GM23338 (cell line): ENCODE results near the gene RADIL. TPM values are rescaled to one million over a fixed set of nuclear protein-coding genes. Genes with fewer than 3 reads are reported as not detected.

ENCODE experiments used
- ATAC-seq: fragments of 200-7000 bp; cut with Tn5 transposase; 3 replicates; pipeline ENCODE4 v1.9.1; 2020
- DNase-seq: peaks from one replicate; pipeline ENCODE4 v3.0.0-alpha.2; 2015; ENCODE audit warnings: low spot score
- H2AFZ ChIP-seq: fragments of 200-600 bp; sonication (generic); 2 replicates; pipeline ENCODE4 v1.8.0; 2016; ENCODE audit warnings: antibody characterized with exemption, mild to moderate bottlenecking, moderate library complexity
- H3F3A ChIP-seq: fragments of 200-600 bp; sonication (generic); replicated peaks from 2 replicates; pipeline ENCODE4 v1.8.0; 2017; ENCODE audit warnings: antibody characterized with exemption, mixed run types, low read depth
- H3K27ac ChIP-seq: fragments of 200-600 bp; sonication (generic); 2 replicates; pipeline ENCODE4 v1.6.1; 2016; ENCODE audit warnings: low read depth
- H3K27me3 ChIP-seq: fragments of 200-600 bp; sonication (generic); 2 replicates; pipeline ENCODE4 v1.8.0; 2016; ENCODE audit warnings: mild to moderate bottlenecking, mixed run types, moderate library complexity; ENCODE audit not compliant: insufficient read depth
- H3K36me3 ChIP-seq: fragments of 200-600 bp; sonication (generic); 2 replicates; pipeline ENCODE4 v1.8.0; 2016; ENCODE audit warnings: mild to moderate bottlenecking; ENCODE audit not compliant: insufficient read depth
- H3K4me1 ChIP-seq: fragments of 200-600 bp; sonication (generic); 2 replicates; pipeline ENCODE4 v1.8.0; 2016; ENCODE audit warnings: mild to moderate bottlenecking, moderate library complexity; ENCODE audit not compliant: insufficient read depth
- H3K4me2 ChIP-seq: fragments of 200-600 bp; sonication (generic); 2 replicates; pipeline ENCODE4 v1.7.1; 2017; ENCODE audit warnings: mixed run types
- H3K4me3 ChIP-seq: fragments of 200-600 bp; sonication (generic); 2 replicates; pipeline ENCODE4 v1.6.1; 2016; ENCODE audit warnings: mixed run types
- H3K79me2 ChIP-seq: fragments of 200-600 bp; sonication (generic); replicated peaks from 2 replicates; pipeline ENCODE4 v1.8.0; 2017; ENCODE audit warnings: mild to moderate bottlenecking; ENCODE audit not compliant: insufficient read depth
- H3K9me2 ChIP-seq: fragments of 200-600 bp; sonication (generic); 2 replicates; pipeline ENCODE4 v1.8.0; 2017; ENCODE audit not compliant: insufficient read depth
- H4K20me1 ChIP-seq: fragments of 200-600 bp; sonication (generic); replicated peaks from 2 replicates; pipeline ENCODE4 v1.8.0; 2017; ENCODE audit warnings: mild to moderate bottlenecking; ENCODE audit not compliant: insufficient read depth
- H3K27ac Mint-ChIP-seq: 2 replicates; pipeline ENCODE4 v1.8.0; 2020; ENCODE audit warnings: inconsistent platforms, mild to moderate bottlenecking, moderate library complexity, mixed read lengths
- H3K27me3 Mint-ChIP-seq: 3 replicates; pipeline ENCODE4 v1.8.0; 2022; ENCODE audit warnings: low read depth, mild to moderate bottlenecking, moderate library complexity, mixed read lengths, inconsistent platforms; ENCODE audit not compliant: insufficient read depth, poor library complexity
- H3K36me3 Mint-ChIP-seq: 3 replicates; pipeline ENCODE4 v1.8.0; 2021; ENCODE audit warnings: low read depth, mild to moderate bottlenecking, inconsistent platforms, moderate library complexity, mixed read lengths
- H3K4me1 Mint-ChIP-seq: 3 replicates; pipeline ENCODE4 v1.8.0; 2020; ENCODE audit warnings: mild to moderate bottlenecking, inconsistent platforms, mixed read lengths
- H3K4me3 Mint-ChIP-seq: 3 replicates; pipeline ENCODE4 v1.8.0; 2021; ENCODE audit warnings: moderate library complexity, mild to moderate bottlenecking, inconsistent platforms, mixed read lengths
- H3K9me3 Mint-ChIP-seq: 3 replicates; pipeline ENCODE4 v1.8.0; 2020; ENCODE audit warnings: moderate library complexity, mild to moderate bottlenecking, inconsistent platforms, mixed read lengths
- ZNF114 ChIP-seq: fragments of 250-450 bp; sonication (Bioruptor Pico); IDR thresholded peaks from 2 replicates; pipeline ENCODE4 v1.5.0; 2020; ENCODE audit warnings: mild to moderate bottlenecking, moderate library complexity
- polyA plus RNA-seq: library from polyadenylated mRNA; unstranded; fragments of >200 nt; fragmentation: Nextera tagmentation; extraction: Ambion mirVana; gene quantifications from 2 replicates; pipeline ENCODE4 v1.2.1, GENCODE V29; 2016
- total RNA-seq: library from RNA; depleted of rRNA; stranded (reverse); fragments of >200 nt; shearing (Covaris generic); gene quantifications from 2 replicates; pipeline ENCODE4 v1.2.3, GENCODE V29; 2014
- TF ChIP-seq, protein P1 (sequence below): IDR thresholded peaks from one replicate; pipeline ENCODE4 v1.6.1; 2018; ENCODE audit warnings: antibody characterized with exemption; ENCODE audit not compliant: unreplicated experiment
- TF ChIP-seq, protein P2 (sequence below): IDR thresholded peaks from 2 replicates; pipeline ENCODE4 v1.6.1; 2016; ENCODE audit warnings: antibody characterized with exemption
- TF ChIP-seq, protein P3 (sequence below), 2 experiments: fragments of 200-600 bp in 1 of 2; sonication (generic) in 1 of 2; conservative IDR thresholded peaks; 2 replicates each; pipeline versions ENCODE4 v1.5.1 to v1.6.1; 2016 to 2017; ENCODE audit warnings: antibody characterized with exemption in 2 of 2, low read depth in 2 of 2, mild to moderate bottlenecking in 2 of 2, moderate library complexity in 1 of 2

RADIL gene
- total and polyA plus RNA-seq, 2 experiments from 2014 or later, result 4.3 to 9.8 TPM

DNA sequence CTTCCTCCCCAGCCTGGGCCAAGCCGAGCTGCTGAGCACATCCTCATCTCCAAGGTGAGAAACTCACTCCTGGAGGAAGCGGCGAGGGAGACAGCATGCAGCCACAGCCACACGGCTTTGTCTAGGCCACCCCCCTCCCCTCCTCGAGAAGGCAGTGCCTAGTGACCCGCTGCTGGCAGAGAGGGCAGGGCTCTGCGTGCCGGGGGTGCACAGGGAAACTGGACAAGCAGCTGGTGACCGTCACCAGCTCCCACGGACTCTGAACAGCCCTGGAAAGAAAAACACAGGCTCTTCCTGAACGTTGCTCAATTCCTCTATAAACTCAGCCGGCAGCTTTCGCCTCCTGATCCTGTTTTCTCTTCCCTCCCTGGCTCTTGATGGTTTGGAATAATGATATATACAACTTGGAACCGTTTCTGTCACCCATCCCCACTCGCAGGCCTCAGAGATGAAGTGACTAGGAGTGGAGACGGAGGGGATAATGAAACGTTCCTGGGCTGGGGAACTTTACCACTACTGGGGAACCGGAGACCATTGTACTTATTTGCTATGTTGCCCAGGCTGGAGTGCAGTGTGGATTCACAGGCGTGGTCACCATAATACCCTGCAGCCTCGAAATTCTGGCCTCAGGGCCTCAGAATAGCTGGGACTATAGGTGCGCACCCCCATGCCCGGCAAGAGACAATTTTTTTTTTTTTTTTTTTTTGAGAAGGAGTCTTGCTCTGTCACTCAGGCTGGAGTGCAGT is 41.0 kb downstream of the RADIL start:
- no peak overlapping the region for H3K4me3 ChIP-seq
- H3K4me2 ChIP-seq, result no peak overlapping the region
- H3K27me3 Mint-ChIP-seq, result peaks cover 9% of the 10 kb centered on the region
- TF ChIP-seq, protein P1, sequence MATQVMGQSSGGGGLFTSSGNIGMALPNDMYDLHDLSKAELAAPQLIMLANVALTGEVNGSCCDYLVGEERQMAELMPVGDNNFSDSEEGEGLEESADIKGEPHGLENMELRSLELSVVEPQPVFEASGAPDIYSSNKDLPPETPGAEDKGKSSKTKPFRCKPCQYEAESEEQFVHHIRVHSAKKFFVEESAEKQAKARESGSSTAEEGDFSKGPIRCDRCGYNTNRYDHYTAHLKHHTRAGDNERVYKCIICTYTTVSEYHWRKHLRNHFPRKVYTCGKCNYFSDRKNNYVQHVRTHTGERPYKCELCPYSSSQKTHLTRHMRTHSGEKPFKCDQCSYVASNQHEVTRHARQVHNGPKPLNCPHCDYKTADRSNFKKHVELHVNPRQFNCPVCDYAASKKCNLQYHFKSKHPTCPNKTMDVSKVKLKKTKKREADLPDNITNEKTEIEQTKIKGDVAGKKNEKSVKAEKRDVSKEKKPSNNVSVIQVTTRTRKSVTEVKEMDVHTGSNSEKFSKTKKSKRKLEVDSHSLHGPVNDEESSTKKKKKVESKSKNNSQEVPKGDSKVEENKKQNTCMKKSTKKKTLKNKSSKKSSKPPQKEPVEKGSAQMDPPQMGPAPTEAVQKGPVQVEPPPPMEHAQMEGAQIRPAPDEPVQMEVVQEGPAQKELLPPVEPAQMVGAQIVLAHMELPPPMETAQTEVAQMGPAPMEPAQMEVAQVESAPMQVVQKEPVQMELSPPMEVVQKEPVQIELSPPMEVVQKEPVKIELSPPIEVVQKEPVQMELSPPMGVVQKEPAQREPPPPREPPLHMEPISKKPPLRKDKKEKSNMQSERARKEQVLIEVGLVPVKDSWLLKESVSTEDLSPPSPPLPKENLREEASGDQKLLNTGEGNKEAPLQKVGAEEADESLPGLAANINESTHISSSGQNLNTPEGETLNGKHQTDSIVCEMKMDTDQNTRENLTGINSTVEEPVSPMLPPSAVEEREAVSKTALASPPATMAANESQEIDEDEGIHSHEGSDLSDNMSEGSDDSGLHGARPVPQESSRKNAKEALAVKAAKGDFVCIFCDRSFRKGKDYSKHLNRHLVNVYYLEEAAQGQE, result no peak
- H3K36me3 Mint-ChIP-seq, result no peaks in the 10 kb centered on the region
- H3K27ac ChIP-seq, result no peak overlapping the region
- no peaks in the 10 kb centered on the region for H3K36me3 ChIP-seq
- no peak overlapping the region for H3K27ac Mint-ChIP-seq
- no peaks in the 10 kb centered on the region for H4K20me1 ChIP-seq
- no peaks in the 10 kb centered on the region for H3K9me3 Mint-ChIP-seq
- no peak for ATAC-seq
- H3K9me2 ChIP-seq, result no peaks in the 10 kb centered on the region
- H3F3A ChIP-seq, result no peaks in the 10 kb centered on the region
- H3K4me3 Mint-ChIP-seq, result no peak overlapping the region
- H3K27me3 ChIP-seq, result no peaks in the 10 kb centered on the region
- peaks cover 7% of the 10 kb centered on the region for H3K4me1 Mint-ChIP-seq
- H3K79me2 ChIP-seq, result no peaks in the 10 kb centered on the region
- no peaks in the 10 kb centered on the region for H3K4me1 ChIP-seq
- DNase-seq, result no peak
- H2AFZ ChIP-seq, result no peak overlapping the region

DNA sequence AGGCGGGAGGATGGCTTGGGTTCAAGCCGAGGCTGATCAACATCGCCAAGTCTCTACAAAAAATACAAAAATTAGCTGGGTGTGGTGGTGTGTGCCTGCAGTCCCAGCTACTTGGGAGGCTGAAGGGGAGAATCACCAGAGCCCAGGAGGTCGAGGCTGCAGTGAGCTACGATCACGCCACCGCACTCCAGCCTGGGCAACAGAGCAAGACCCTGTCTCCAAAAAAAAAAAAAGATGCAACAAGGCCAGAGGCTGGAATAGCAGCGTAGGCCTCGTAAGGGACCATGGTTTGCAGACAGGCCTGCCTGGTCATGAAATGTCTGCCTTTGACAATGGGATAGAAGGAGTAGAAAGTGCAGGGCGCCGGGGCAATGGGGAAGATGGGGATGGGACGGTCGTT is 41.7 kb downstream of the RADIL start:
- Histone ChIP-seq H2AFZ (no peak overlapping the region), H3K4me1 (no peaks in the 10 kb centered on the region), H3K4me2 (no peak overlapping the region), H3K27ac (no peak overlapping the region), H3F3A (no peaks in the 10 kb centered on the region), H3K4me3 (no peak overlapping the region), H3K9me2 (no peaks in the 10 kb centered on the region), H3K27me3 (no peaks in the 10 kb centered on the region), H4K20me1 (no peaks in the 10 kb centered on the region), H3K36me3 (no peaks in the 10 kb centered on the region), H3K79me2 (no peaks in the 10 kb centered on the region)
- DNase-seq (no peak), ATAC-seq (no peak)
- H3K9me3 Mint-ChIP-seq, result no peaks in the 10 kb centered on the region
- H3K4me1 Mint-ChIP-seq, result peaks cover 9% of the 10 kb centered on the region
- H3K36me3 Mint-ChIP-seq, result no peaks in the 10 kb centered on the region
- no peak overlapping the region for H3K27ac Mint-ChIP-seq
- peaks cover 11% of the 10 kb centered on the region for H3K27me3 Mint-ChIP-seq
- TF ChIP-seq, protein P2, sequence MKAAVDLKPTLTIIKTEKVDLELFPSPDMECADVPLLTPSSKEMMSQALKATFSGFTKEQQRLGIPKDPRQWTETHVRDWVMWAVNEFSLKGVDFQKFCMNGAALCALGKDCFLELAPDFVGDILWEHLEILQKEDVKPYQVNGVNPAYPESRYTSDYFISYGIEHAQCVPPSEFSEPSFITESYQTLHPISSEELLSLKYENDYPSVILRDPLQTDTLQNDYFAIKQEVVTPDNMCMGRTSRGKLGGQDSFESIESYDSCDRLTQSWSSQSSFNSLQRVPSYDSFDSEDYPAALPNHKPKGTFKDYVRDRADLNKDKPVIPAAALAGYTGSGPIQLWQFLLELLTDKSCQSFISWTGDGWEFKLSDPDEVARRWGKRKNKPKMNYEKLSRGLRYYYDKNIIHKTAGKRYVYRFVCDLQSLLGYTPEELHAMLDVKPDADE, result no peak
- TF ChIP-seq, protein P3, sequence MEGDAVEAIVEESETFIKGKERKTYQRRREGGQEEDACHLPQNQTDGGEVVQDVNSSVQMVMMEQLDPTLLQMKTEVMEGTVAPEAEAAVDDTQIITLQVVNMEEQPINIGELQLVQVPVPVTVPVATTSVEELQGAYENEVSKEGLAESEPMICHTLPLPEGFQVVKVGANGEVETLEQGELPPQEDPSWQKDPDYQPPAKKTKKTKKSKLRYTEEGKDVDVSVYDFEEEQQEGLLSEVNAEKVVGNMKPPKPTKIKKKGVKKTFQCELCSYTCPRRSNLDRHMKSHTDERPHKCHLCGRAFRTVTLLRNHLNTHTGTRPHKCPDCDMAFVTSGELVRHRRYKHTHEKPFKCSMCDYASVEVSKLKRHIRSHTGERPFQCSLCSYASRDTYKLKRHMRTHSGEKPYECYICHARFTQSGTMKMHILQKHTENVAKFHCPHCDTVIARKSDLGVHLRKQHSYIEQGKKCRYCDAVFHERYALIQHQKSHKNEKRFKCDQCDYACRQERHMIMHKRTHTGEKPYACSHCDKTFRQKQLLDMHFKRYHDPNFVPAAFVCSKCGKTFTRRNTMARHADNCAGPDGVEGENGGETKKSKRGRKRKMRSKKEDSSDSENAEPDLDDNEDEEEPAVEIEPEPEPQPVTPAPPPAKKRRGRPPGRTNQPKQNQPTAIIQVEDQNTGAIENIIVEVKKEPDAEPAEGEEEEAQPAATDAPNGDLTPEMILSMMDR (conservative IDR thresholded peaks at IDR 0.05; ENCODE audit: low read depth in 2 of 2), result no peak
- TF ChIP-seq ZNF114 (CRISPR knock-in tag), result no peak
- H3K4me3 Mint-ChIP-seq, result no peak overlapping the region
